22Rv1 (cell line): Measurements from ENCODE around the gene BAD.

ENCODE experiments used
- ZFX ChIP-seq: fragments of 450-650 bp; IDR thresholded peaks from 2 replicates; pipeline ENCODE4 v1.6.1; 2017; ENCODE audit warnings: antibody characterized with exemption, borderline replicate concordance
- TF ChIP-seq, protein P1 (sequence below): fragments of 450-650 bp; IDR thresholded peaks from 2 replicates; pipeline ENCODE4 v1.5.1; 2017; ENCODE audit warnings: mild to moderate bottlenecking

DNA sequence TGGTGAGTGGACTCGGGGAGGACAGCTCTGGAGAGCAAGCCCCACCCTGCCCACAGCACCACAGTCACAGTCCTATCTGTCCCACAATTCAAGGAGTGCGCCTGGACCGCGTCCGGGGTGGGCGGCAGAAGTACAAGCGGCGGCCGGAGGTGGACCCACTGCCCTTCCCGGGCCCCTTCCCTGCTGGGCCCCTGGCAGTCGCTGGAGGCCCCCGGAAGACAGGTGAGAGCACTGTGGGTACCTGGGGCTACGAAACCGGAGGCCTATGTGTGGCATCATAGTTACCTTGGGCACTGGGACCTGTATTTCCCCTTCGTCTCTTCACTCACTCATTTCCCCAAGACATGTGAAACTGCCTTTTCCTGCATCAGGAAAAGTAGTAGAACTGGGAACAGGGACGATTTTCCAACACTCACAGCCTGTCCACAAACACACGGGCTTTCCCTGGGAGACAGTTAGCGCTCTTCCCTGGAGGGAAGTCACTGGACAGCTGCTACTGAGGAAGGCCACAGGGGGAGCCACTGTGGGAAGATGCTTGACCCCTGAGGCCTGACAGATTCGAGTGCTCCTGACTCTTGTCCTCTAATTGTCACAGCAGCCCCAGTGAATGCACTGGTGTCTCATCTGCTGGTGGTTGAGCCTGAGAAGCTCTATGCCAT, 29.8 kb upstream of the BAD start:
- TF ChIP-seq, protein P1, sequence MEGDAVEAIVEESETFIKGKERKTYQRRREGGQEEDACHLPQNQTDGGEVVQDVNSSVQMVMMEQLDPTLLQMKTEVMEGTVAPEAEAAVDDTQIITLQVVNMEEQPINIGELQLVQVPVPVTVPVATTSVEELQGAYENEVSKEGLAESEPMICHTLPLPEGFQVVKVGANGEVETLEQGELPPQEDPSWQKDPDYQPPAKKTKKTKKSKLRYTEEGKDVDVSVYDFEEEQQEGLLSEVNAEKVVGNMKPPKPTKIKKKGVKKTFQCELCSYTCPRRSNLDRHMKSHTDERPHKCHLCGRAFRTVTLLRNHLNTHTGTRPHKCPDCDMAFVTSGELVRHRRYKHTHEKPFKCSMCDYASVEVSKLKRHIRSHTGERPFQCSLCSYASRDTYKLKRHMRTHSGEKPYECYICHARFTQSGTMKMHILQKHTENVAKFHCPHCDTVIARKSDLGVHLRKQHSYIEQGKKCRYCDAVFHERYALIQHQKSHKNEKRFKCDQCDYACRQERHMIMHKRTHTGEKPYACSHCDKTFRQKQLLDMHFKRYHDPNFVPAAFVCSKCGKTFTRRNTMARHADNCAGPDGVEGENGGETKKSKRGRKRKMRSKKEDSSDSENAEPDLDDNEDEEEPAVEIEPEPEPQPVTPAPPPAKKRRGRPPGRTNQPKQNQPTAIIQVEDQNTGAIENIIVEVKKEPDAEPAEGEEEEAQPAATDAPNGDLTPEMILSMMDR: no peak
- no peak for TF ChIP-seq ZFX
